Lower leg skin (tissue), 4 donors: ENCODE measurements around the gene PROX1. TPM values are rescaled to one million over a fixed set of nuclear protein-coding genes. Genes with fewer than 3 reads are reported as not detected.

Experiments
- DNase-seq, 2 donors: peaks; one replicate each; pipeline ENCODE4 v3.0.0-alpha.2; 2019; ENCODE audit warnings: low spot score in 2 of 2
- H3K4me3 ChIP-seq: fragments of 200-600 bp; sonication (generic); 2 replicates; pipeline ENCODE4 v1.5.1; 2017; ENCODE audit warnings: mild to moderate bottlenecking, low read depth; ENCODE audit not compliant: poor library complexity, severe bottlenecking
- POLR2A ChIP-seq, 2 donors: fragments of 450-650 bp; IDR thresholded peaks; one replicate each; pipeline ENCODE4 v1.6.1; 2016 to 2017; ENCODE audit warnings: antibody characterized with exemption in 2 of 2, mild to moderate bottlenecking in 1 of 2, moderate library complexity in 1 of 2
- WGBS, 2 donors: methylation state at CpG; one replicate each; pipeline ENCODE4 v1.1.5; 2018; 5-methylcytosine and 5-hydroxymethylcytosine counted together
- intact Hi-C: fragments of 100-400 bp; cut with DNase I; formaldehyde crosslinking; loops from one replicate; pipeline ENCODE4 v1.15.0; 2023; ENCODE audit warnings: low total_unique reads
- total RNA-seq, 4 donors: library from RNA; depleted of rRNA; stranded (reverse); fragments of >200 nt; gene quantifications; one replicate each; pipeline ENCODE4 v1.1.0, GENCODE V29; 2016
- TF ChIP-seq, protein P1 (sequence below), 3 donors: fragments of 450-650 bp; IDR thresholded peaks; one replicate each; pipeline ENCODE4 v1.5.1; 2016; ENCODE audit warnings: antibody characterized with exemption in 3 of 3, mild to moderate bottlenecking in 3 of 3, moderate library complexity in 2 of 3

The PROX1 gene
- total RNA-seq, 4 donors from 2014 or later, result 0.74 to 4.2 (median 1.9) TPM

DNA sequence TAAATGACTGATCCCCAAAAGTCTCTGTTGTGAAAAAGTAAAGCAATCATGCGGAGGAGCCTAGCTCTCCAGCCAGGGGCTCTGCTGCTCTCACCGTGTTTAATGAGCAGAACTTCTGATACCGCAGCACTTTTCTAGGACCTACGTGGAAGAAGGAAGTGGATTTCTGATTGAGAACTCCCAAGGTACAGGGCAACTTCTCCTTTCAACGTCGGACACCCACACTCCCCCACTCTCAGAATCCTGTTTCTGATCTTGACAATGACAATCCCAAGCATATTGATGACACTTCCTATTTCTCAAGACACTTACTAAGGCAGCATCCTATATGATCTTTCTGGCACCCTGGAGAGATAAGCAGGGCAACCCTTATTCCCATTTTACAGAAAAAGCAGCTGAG lies 78.4 kb downstream of the PROX1 start:
- H3K4me3 ChIP-seq, result no peak overlapping the region
- 73% methylated on average over 6 of the region's 6 CpGs for WGBS, 2 donors
- intact Hi-C loops, result no loop called here
- no peak for DNase-seq
- TF ChIP-seq POLR2A (IDR thresholded peaks at IDR 0.05), result no peak
- TF ChIP-seq, protein P1, sequence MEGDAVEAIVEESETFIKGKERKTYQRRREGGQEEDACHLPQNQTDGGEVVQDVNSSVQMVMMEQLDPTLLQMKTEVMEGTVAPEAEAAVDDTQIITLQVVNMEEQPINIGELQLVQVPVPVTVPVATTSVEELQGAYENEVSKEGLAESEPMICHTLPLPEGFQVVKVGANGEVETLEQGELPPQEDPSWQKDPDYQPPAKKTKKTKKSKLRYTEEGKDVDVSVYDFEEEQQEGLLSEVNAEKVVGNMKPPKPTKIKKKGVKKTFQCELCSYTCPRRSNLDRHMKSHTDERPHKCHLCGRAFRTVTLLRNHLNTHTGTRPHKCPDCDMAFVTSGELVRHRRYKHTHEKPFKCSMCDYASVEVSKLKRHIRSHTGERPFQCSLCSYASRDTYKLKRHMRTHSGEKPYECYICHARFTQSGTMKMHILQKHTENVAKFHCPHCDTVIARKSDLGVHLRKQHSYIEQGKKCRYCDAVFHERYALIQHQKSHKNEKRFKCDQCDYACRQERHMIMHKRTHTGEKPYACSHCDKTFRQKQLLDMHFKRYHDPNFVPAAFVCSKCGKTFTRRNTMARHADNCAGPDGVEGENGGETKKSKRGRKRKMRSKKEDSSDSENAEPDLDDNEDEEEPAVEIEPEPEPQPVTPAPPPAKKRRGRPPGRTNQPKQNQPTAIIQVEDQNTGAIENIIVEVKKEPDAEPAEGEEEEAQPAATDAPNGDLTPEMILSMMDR (IDR thresholded peaks at IDR 0.05), result no peak

DNA sequence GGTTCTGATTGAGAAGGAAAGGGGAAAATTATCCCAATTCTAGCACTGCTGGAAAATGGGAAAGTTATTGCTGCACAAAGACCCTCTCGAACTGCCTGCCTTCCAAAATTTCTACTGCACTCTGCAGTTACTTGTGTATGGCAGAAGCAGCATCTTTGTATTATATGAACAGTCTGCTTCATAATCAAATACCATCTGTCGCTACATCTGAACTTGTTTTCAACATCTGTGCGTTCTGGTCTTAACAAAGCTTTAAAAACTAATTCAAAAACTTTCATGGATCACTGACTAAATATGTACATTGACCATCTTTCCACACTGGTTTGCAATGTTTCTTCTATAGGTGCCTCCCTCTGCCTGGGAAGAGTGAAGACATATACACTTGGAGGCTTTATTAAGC lies 79.2 kb downstream of the PROX1 start:
- intact Hi-C loops, result no loop called here
- H3K4me3 ChIP-seq, result no peak overlapping the region
- WGBS, 2 donors, result 57 to 70% methylated on average over 3 of the region's 3 CpGs
- no peak for DNase-seq
- TF ChIP-seq, protein P1 (IDR thresholded peaks at IDR 0.05), result no peak
- no peak for TF ChIP-seq POLR2A (IDR thresholded peaks at IDR 0.05)

DNA sequence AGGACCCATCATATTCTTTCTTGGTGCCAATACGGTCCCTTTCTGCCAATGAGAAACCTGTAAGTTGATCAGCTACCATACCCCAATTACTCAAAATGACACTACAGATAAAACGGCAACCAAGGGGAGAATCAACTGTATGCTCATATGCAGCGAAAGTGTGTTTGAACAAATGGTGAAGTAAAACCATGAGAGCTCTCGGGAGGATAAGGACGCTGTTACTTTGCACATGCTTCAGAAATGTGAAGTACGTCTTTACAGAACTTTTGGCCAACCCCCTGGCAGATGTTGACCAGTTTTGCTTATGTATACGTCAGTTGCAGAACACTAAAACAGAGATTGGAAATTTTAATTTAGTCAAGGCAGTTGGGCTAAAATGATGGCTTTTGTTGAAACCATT lies 79.6 kb downstream of the PROX1 start:
- no peak for DNase-seq
- no peak for TF ChIP-seq POLR2A (IDR thresholded peaks at IDR 0.05)
- TF ChIP-seq, protein P1 (IDR thresholded peaks at IDR 0.05), result no peak
- 58 to 78% methylated on average over 7 of the region's 7 CpGs for WGBS, 2 donors
- intact Hi-C loops, result no loop called here
- no peak overlapping the region for H3K4me3 ChIP-seq

DNA sequence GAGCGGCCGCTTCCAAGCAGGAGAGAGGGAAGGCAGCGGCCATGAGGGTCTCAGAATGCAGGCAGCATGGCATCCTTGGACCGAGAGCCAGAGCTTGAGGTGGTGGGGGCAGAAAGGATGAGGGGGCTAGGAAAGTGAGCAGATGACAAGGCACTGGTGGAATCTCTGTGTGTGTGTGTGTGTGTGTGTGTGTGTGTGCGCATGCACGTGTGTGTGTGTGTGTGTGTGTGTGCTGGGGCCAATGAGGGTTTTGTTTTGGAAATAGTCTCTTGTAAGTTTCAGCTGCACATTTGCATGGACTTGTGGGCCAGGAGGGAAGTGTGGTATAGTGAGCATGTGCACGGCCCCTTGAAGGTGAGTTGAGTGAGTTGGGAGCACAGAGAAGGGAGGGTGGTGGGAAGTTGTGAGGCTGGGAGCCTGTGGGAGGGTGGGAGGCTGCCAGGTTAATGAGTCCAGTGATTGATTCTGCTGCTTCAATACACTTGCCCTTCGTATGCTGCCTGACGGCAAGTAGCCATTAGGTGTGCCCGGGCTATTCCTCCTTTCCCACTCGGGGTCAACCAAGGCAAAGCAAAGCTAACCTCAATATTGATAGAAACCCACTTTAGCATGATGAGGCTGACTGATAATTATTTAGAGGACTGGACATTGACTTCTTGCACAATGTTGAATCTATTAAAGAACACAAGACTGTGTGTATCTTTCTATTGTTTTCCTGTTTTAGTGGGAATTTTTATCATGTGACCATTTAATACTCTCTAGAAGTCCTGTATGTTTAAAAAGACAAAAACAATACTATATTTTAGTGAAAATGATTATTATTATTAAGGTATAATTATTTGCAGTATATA lies 80.3 kb downstream of the PROX1 start:
- intact Hi-C loops, result no loop called here
- no peak for DNase-seq
- WGBS, 2 donors, result 71 to 85% methylated on average over 11 of the region's 11 CpGs
- no peak for TF ChIP-seq POLR2A (IDR thresholded peaks at IDR 0.05)
- TF ChIP-seq, protein P1 (IDR thresholded peaks at IDR 0.05), result no peak
- no peak overlapping the region for H3K4me3 ChIP-seq

DNA sequence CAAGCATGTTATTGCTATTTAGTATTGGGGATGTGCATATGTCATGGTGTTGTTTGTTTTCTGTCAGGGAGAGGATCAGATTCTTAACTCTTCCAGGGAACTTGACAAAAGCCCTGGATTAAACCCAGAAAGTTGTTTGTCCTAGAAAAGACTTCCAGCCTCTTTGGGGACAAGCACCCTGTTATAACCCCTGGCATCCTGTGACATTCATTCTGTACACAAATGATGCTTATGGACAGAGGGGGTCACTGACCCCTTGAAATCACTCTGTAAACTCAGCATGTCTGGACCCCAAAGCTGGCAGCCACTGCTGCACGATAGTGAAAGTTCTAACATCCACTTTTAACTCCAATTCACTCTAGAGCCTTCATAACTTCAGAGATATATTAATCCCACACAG lies 81.2 kb downstream of the PROX1 start:
- intact Hi-C loops, result no loop called here
- no peak for DNase-seq
- 39 to 63% methylated on average over 1 of the region's 1 CpG for WGBS, 2 donors
- H3K4me3 ChIP-seq, result no peak overlapping the region
- no peak for TF ChIP-seq POLR2A (IDR thresholded peaks at IDR 0.05)
- TF ChIP-seq, protein P1 (IDR thresholded peaks at IDR 0.05), result no peak
